GM21619 (cell line): ENCODE measurements around the gene CCDC183.

ENCODE experiments used
- ATAC-seq: cut with Tn5 transposase; IDR thresholded peaks from one replicate; pipeline ENCODE4 v1.9.1; 2021; ENCODE audit not compliant: unreplicated experiment

CCDC183 gene

DNA sequence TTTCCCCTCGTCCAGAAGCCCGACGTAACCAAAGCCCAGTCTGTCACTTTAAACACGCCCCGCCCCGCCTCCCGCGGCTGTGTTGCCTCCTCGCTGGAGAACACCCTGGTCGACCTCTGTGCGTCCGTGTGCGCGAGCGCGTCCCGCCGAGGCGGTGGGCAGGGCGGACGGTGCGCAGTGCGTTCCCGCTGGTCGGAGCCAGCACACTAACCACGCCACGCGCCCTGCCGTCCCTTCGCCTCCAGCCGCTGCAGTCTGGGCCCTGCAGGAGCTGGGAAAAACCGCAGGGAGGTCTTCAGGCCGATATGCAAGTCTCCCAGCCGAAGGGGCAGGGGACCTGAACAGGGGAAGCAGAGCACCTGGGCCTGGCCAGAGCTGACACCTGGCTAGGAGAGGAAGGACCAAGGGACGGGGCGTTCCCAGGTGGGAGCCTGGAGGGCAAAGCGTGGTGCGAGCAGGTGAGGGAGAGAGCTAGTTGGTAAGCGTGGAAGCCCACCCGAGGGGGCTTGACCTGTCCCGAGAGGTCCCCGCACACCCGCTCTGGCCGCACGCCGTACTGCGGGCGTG, 51.8 kb downstream of the CCDC183 start:
- no peak for ATAC-seq

DNA sequence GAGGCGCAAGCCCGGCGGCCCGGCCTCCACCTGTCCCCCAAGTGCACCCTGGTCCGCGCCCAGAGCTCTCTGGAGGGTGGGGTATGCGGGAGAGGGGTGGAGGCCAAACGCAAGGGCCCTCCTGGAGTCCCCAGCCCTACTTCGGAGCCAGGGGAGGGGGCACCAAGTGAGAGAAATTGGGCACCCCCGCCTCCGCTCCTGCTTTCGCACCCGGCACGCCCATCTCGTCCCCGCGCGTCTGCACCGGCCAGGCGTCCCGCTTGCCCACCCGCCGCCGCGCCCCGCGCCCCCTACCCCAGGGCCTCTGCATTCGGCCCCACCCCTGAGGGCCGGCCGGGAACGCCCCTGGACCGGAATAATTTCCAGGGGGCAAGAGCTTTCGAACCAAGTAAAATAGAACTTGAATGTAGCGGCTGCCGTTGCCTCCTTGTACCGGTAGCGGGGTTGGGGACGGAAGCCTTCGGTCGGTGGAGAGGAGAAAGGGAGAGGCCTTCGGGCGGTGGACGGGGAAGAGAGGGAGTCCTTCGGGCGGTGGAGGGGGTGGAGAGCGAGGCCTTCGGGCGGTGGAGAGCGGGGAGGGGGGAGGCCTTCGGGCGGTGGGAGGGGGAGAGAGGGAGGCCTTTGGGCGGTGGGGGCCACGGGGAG, 52.4 kb downstream of the CCDC183 start:
- no peak for ATAC-seq

DNA sequence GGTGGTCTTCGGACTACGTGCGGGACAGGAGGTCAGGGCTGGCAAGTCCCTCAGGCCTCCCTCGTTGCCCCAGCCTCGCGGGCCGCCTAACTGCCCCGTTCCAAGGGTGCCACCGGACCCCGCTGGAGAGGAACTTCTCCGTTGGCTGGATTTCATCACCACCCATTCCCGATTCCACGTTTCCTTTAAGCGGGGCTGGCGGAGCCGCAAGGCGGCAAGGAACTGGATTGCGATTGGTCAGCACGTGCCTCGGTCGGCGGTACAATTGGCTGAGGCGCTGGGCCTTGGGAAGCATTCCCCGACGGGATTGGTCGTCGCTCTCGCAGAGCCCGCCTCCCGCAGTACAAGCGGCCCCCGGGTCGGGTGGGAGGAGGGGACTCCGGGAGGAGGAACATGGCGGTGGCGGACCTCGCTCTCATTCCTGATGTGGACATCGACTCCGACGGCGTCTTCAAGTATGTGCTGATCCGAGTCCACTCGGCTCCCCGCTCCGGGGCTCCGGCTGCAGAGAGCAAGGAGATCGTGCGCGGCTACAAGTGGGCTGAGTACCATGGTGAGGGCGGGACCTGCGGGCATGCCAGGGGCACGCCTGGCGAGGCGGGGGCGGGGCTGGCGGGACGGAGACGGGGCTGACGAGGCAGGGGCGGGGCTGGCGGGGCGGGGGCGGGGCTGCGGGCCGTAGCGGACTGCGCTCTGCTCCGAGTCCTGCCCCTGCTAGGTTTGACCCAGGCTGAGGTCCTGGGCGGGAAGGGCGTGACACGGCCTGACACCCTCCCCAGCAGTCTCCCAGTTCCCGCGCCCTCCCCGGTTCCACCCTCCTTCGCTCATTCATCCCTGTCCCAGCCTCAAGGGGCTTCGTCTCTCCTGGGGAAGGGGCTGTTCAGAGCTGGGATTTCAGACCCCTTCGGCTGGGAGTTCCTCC, 53.2 kb downstream of the CCDC183 start, which contains the start of gene PHPT1:
TSS of gene PHPT1 (plus strand) at position 372 of the 922 bp plus-strand sequence. CDS start at position 394, 22 bp downstream.
- peak; percentile 66 for ATAC-seq

DNA sequence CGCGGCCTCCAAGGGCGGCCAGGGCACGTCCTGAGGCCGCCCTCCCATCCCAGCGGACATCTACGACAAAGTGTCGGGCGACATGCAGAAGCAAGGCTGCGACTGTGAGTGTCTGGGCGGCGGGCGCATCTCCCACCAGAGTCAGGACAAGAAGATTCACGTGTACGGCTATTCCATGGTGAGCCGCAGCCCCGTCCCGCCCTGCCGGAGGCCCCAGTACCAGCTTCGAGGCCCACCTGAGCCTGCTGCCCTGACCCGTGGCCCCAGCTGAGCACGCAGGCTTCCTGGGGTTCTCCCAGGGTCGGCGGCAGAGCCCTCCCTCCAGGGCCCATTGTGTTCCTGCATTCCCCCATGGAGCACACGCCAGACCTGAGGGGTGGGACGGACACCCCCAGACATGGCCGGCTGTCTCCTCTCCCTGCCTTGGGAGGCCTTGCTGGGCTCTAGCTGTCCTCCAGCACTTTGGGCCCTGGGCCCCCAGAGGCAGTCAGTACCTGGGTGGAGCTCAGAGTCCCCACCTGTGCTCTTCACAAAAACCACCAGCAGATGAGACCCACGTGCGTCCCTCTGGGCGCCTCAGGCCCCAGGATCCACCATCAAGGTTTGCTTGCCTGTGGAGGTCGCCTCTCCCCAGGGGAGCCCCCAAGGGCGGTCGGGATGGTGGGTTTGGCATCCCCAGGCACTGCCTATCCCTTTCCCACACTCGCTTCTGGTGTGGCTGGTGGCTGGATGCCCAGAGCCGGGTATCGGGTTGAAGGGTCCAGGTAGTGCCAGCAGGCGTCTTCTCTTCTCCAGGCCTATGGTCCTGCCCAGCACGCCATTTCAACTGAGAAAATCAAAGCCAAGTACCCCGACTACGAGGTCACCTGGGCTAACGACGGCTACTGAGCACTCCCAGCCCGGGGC, 54.1 kb downstream of the CCDC183 start:
- no peak for ATAC-seq

DNA sequence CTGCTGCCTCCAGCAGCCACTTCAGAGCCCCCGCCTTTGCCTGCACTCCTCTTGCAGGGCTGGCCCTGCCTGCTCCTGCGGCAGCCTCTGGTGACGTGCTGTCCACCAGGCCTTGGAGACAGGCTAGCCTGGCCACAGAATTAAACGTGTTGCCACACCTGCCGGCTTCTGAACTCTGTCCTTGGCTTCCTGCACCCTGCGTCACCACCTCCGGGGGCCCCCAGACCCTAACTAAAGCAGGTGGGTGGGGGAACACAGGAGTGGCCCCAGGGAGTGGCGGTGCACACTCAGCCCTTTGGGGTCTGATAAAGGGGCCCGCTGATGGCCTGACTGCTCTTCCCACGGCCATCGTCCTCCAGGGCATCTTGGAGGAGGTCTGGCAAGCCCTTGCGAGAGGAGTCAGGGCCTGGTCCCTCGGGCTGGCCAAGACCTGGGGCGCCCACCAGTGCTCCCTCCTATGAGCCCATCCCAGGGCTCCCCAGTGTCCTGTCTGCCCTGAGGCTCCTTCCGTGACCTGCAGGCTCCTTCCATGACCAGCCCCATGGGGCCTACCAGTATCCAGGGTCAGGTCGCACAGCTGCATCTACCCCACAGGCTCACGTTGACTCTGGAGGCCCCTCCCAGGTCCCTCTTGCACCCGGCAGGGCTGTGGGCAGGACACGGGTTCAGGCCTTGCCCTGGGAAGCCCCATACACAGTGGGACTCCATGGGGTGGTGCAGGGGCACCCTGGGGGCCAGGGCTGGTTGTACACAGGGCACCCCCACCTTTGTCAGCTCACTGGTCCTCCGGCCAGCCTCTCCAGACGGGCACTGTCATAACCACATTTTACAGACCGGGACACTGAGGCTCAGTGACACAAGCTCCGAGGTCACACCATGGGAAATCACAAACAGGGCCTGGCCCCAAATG, 55.0 kb downstream of the CCDC183 start:
- no peak for ATAC-seq

DNA sequence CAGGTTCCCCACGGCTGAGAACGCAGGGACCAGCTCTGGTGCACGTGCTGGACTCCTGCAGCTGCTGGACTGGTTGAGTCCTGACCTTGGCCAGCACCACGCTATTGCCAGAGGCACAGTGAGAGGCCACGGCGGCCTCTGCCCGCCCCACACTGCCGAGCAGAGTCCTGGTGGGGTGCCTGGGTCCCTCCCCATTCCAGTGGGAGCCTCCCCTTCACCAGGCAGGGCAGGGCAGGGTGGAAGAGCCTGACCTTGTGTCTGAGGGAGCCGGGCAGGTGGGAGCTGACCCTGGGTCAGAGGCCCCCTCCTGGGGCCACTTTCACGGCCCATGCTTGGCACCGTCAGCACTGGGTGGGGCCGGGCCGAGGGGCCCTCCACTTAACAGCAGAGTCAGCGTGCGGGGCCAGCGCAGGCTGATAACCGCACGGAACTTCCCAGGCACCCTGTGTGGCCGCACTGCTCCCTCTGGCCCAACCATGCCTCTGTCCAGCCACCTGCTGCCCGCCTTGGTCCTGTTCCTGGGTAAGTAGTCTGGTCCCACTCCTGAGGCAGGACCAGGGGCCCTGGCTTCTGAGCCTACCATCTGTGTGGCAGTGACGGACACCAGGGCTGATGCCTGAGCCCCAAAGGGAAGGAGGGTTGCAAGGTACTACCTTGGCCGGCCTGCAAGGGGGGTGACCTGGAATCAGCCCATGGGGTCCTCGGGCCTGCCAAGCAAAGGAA, 56.0 kb downstream of the CCDC183 start, which contains the start of gene MAMDC4:
TSS of gene MAMDC4 (plus strand) at position 406 of the 723 bp plus-strand sequence. CDS start at position 477, 71 bp downstream.
- ATAC-seq, result no peak

DNA sequence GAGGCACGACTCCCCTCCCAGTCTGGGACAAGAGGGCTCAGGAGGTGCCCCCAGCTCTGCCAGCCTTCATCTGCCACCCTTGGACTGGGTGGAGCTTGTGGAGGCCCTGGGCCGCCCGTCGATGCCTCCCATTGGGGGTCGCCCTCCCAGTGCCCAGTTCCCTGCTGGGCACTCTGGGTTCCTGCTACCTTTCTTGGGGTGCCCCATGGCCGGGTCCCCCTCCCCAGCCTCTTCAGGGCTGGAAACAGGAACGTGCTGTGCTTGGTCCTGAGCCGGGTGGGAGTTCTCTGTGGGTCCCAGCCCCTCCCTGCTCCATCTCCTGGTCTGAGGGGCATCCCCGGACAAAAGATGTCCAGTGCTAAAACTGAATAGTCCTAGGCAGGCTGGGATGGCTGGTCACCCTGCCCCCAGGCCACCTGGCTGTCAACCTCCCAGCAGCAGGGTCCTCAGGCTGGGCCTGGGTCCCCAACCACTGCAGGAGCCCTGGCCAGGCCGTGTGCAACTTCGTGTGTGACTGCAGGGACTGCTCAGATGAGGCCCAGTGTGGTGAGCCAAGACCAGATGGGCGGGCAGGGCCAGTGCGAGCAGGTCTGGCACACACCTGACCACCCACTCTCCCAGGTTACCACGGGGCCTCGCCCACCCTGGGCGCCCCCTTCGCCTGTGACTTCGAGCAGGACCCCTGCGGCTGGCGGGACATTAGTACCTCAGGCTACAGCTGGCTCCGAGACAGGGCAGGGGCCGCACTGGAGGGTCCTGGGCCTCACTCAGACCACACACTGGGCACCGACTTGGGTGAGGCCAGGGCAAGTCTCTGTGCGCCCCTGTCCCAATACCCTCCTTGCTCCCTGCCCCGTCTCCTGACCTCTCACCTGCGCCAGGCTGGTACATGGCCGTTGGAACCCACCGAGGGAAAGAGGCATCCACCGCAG, 56.8 kb downstream of the CCDC183 start:
- ATAC-seq, result no peak

DNA sequence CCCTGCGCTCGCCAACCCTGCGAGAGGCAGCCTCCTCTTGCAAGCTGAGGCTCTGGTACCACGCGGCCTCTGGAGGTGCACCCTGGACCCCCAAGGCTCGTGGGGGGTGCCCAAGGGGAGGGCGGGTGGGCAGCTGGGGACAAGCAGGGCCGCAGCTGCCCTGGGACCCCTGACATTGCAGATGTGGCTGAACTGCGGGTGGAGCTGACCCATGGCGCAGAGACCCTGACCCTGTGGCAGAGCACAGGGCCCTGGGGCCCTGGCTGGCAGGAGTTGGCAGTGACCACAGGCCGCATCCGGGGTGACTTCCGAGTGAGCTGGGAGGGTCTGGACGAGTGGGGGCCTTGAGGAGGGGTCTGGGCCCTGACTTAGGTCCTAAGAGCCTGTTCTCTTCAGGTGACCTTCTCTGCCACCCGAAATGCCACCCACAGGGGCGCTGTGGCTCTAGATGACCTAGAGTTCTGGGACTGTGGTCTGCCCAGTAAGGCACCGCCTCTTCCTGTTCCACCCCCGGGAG, 57.5 kb downstream of the CCDC183 start:
- no peak for ATAC-seq

DNA sequence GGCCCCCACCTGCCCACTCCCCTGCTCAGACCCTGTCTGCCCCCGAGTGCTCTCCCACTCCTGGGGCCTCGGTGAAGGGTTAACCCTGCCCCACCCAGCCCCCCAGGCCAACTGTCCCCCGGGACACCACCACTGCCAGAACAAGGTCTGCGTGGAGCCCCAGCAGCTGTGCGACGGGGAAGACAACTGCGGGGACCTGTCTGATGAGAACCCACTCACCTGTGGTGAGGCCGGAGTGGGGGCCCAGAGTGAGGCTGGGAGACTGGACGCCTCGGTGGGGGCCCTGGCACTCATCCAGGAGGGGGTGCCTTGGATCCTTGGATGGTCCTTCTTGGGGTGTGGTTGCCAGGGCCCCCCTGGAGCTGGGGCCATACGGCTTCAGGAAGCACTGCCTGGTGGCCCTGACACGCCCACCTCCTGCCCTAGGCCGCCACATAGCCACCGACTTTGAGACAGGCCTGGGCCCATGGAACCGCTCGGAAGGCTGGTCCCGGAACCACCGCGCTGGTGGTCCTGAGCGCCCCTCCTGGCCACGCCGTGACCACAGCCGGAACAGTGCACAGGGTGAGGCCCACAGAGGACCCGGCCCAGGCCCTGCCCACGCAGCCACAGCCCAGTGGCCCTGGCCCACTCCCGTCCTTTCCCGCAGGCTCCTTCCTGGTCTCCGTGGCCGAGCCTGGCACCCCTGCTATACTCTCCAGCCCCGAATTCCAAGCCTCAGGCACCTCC, 58.1 kb downstream of the CCDC183 start:
- ATAC-seq, result no peak

DNA sequence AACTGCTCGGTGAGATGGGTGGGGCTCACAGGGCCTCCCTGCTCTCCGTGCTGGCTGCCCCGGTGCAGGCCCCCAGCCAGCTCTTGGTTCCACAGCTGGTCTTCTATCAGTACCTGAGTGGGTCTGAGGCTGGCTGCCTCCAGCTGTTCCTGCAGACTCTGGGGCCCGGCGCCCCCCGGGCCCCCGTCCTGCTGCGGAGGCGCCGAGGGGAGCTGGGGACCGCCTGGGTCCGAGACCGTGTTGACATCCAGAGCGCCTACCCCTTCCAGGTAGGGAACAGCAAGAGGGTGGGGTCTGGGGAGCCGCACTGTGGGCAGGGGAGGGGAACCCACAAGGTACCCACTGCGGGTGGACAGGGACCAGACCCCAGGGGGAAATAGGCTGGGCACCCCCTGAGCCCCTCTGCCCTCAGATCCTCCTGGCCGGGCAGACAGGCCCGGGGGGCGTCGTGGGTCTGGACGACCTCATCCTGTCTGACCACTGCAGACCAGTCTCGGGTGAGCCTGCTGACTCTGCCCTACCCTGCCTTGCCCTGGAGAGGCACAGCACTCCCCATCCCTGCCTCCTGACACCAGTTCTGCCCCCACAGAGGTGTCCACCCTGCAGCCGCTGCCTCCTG, 58.8 kb downstream of the CCDC183 start:
- no peak for ATAC-seq

DNA sequence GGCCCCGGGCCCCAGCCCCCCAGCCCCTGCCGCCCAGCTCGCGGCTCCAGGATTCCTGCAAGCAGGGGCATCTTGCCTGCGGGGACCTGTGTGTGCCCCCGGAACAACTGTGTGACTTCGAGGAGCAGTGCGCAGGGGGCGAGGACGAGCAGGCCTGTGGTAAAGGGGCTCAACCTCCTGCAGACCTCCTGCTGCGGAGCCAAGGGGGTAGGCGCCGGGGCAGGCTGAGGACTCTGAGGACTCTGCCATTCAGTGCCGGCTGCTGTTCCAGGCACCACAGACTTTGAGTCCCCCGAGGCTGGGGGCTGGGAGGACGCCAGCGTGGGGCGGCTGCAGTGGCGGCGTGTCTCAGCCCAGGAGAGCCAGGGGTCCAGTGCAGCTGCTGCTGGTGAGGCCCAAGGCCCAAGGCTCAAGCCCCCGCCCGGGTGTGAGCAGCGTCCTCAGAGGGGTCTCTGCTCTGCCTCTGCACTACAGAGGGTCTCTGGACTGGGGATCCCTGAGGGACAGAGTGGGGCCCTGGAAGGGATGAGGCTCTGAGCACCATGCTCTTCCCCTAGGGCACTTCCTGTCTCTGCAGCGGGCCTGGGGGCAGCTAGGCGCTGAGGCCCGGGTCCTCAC, 59.4 kb downstream of the CCDC183 start:
- no peak for ATAC-seq

DNA sequence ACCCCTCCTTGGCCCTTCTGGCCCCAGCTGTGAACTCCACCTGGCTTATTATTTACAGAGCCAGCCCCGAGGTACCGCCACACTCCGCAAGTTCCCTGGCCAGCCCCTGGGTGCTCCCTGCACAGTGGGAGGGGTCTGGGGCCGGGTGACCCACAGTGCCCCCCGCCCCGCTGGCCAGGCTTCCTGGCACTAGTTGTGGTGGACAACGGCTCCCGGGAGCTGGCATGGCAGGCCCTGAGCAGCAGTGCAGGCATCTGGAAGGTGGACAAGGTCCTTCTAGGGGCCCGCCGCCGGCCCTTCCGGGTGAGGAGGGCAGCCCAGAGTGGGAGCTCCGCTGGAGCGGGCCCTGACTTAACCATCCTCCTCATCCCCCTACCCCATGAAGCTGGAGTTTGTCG, 59.9 kb downstream of the CCDC183 start:
- ATAC-seq, result no peak

DNA sequence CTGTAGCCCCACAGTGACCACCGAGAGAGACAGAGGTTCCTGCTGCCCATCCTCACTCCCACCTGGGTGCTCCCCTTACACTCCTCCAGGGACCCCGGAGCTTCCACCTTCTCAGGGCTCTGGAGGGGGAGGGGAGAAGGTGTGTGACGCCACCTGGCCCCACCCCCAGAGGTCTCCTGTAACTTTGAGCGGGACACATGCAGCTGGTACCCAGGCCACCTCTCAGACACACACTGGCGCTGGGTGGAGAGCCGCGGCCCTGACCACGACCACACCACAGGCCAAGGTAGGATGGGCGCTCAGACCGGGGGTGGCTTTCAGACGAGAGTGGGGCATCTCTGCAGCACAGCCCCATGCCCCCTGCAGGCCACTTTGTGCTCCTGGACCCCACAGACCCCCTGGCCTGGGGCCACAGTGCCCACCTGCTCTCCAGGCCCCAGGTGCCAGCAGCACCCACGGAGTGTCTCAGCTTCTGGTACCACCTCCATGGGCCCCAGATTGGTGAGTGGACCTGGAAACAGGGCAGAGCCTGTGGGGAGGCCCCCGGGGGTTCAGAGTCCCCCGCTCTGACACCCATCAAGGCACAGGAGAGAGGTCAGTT, 60.5 kb downstream of the CCDC183 start:
- ATAC-seq, result no peak

DNA sequence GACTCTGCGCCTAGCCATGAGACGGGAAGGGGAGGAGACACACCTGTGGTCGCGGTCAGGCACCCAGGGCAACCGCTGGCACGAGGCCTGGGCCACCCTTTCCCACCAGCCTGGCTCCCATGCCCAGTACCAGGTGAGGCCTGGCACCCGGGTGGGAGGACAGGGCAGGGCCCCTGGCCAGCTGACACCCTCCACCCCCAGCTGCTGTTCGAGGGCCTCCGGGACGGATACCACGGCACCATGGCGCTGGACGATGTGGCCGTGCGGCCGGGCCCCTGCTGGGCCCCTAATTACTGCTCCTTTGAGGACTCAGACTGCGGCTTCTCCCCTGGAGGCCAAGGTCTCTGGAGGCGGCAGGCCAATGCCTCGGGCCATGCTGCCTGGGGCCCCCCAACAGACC, 61.0 kb downstream of the CCDC183 start:
- ATAC-seq, result no peak
